H54 (cell line): ENCODE results near the gene ATP5F1E.
"Not testable (repeated sequence)": the region's sequence is repeated elsewhere in the genome, so short reads cannot be mapped to it uniquely, and the experiment has no call there.

ENCODE experiments used
- DNase-seq: peaks from one replicate; pipeline ENCODE4 v3.0.0; 2011; ENCODE audit warnings: low spot score, mixed read lengths; ENCODE audit not compliant: insufficient read length
- FAIRE-seq: peaks from 3 replicates; lab custom pipeline; 2011; peaks lifted over from hg19 to GRCh38; lab: Jason Lieb, UNC
- POLR2A ChIP-seq: IDR thresholded peaks from 2 replicates; pipeline ENCODE4 v1.6.1; 2011; ENCODE audit warnings: low read depth, mild to moderate bottlenecking, low read length

The ATP5F1E gene

DNA sequence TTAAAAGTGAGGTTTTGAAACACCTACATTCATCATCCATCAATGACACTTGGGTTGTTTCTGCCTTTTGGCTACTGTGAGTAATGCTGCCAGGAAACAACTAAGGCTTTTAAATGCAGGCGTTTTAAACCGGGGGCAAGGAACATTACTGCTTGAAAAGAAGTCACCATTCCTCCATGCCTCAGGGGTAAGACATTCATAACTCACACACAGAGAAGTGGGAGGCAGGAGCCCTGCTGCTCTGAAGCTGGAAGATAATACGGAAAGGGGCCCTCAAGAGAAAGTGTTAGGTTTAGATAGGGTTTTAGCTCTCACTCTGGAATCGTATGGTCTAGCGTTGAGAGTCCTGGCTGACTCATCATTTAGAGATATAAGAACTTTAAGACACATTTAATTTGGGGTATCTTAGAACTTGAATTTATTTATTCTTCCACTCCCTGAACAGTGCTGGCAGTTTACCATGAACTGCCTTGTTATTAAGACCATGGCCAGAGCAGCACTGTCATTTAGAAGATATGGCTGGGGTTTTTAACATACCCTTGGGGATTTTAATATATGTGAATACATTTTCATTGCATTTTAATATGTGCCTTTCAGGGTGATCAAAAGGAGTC, 11.1 kb downstream of the ATP5F1E start:
- DNase-seq: no peak
- no peak for FAIRE-seq
- no peak for TF ChIP-seq POLR2A

DNA sequence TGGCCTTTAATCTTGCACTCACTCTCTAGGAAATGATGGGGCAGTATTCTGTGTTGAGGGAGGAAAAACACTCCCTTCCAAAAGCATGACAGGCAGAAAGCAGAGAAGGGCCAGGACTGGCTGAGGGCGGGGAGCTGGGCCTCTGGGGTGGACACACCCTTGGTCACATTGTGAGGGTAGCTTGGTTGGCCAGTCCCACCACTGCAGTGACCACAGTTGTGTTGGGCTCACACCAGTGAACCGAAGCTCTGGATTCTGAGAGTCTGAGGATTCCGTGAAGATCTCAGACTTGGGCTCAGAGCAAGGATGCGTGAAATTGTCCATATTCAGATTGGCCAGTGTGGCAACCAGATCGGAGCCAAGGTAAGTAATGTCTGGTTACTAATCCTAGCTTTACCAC, 12.9 kb downstream of the ATP5F1E start, which contains the start of gene TUBB1:
Gene TUBB1 (plus strand): TSS at position 213 of the 400 bp plus-strand sequence. CDS start 94 bp downstream, at position 307.
- TF ChIP-seq POLR2A: no peak
- DNase-seq (no peak), FAIRE-seq (no peak)

DNA sequence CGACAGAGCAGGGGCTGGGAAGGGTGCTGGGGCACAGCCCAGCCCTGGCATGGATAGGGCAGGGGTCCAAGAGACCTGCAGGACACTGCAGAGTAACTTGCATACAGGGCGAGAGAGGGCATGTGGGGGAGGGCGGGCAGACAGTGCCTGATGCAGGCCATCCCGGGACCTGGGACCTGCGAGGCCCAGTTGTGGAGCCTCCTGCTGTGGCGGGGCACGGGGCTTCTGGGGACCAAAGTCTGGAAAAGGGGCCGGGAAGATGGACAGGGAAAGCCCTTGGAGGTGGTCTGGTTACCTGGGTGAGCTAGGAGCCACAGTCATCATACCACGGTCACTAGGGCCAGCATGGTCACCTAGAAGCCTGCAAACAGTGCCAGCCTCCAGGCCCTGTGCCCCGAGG, 13.3 kb downstream of the ATP5F1E start:
- FAIRE-seq (no peak), DNase-seq (no peak)
- no peak for TF ChIP-seq POLR2A

DNA sequence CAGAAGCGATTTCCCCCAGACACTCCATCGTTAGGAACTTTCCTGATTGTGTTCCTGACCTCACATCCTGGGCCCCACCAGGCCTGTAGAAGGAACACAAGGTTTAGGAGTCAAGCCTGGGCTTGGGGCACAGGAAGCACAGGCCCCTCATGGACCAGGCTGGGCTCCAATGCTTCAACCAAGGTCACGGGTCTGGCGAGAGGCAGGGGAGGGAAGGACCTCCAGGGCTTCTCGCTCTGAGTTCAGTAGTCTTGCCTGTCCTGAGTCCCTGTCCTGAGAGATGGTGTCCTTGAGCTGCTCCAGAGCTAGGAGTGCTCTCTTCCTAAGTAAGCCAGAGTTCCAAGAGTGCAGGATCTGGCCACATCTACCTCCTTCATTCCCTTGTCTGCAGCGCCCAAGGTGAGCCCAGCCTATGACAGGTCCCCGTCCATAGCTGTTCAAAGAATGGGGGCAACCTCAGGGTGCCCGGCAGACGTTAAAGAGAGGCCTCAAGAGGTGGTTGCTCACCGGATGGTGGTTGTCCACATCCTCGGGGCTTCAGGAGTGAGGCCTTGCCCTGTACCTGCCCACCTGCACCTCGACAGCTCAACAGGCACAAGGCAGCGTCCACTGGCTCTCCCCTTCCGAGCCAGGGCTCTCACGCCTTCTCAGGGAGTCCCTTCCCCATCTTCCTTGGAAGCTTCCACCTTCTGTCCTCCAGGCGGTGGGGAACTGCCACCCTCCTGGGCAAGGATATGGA, 14.5 kb downstream of the ATP5F1E start:
- FAIRE-seq (no peak), DNase-seq (no peak)
- TF ChIP-seq POLR2A: no peak

DNA sequence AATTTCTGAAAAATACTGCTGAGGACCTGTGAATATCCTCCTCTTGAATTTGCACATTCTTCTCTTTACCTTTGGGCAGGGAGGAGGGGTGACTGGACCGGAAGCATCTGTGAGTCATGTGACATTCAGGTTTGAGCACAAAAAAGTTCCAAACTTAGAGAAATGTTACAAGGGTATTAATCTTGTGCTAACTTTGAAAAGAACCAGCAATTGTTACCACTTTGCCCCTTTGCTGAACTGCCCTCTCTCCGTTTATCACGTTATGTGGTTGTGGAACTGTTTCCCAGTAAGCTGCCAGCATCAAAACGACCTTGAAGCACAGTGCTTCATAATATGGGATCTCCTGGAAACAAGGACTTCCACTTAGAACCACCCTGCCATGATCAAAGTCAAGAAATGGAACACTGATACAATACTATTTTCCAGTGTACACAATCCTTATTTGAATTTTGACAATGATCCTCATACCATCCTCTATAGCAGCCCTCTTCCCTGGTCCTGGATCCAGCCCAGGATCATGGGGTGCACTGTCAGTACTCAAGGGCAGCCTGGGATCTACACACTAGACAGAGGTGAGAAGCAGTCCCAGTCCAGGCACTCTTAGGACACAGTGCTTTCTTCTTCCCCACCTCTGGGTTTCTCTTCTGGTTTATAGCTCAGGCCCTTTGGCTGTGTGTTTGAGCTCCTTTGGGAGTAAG, 15.2 kb downstream of the ATP5F1E start:
- FAIRE-seq (no peak), DNase-seq (no peak)
- no peak for TF ChIP-seq POLR2A

DNA sequence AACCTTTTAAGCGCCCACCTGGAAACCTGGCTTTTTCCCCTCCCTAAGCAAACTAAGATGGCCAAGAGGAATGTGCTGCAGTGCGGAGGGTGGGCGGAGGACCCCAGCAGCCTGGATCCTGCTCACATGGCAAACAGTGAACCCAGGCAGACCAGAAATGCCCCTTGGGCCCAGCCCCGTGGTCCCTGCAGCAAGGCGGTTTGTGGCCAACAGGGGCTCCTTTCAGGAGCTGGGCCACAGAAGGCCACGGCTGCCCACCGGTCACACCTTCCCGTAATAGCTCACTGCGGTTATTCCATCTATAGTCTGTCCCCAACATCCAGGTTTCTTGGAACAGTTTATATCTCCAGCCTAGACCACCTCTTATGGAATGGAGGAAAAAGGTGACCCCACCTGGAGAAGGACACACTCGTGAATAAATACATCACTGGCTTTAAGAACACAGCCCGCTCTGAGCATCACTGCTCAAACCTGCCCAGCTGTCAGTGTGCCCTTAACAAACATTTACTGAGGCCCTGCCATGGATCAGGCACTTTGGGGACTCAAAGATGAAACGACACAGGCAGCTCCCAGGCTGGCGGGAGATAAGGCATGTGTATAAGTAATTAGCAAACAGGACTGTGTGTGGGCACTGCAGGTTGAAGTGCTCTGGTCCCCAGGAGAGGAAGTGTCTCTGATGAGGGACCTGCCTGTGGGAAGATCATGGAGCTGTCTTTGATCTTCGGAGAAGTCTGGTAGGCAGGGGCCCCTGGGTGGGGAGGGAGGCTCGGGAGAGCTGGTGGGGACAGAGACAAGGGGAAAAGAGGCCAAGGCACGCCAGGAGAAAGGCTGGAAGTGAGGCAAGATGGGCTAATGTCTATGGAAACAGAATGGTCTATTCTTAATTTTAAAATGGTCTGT, 16.1 kb downstream of the ATP5F1E start:
- no peak for FAIRE-seq
- TF ChIP-seq POLR2A: no peak
- no peak for DNase-seq

DNA sequence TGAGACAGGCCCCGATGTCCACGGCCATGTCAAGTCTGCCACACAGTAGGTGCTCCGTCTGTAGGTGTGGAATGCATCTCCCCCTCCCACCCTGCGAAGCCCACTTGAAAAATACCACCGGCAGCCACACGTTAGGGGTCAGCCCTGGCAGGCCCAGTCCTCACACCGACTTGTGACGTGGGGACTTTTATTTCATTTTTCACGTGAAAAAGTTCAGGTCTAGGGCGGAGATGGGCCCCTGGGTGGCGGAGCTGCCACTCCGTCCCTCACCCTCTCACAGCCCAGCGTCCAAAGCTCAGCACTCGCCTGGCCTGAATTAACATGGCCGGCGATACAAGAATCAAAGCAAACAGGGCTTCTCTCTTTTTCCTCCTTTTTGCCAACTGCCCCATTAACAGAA, 16.7 kb downstream of the ATP5F1E start:
- TF ChIP-seq POLR2A: no peak
- DNase-seq: no peak
- FAIRE-seq: no peak

DNA sequence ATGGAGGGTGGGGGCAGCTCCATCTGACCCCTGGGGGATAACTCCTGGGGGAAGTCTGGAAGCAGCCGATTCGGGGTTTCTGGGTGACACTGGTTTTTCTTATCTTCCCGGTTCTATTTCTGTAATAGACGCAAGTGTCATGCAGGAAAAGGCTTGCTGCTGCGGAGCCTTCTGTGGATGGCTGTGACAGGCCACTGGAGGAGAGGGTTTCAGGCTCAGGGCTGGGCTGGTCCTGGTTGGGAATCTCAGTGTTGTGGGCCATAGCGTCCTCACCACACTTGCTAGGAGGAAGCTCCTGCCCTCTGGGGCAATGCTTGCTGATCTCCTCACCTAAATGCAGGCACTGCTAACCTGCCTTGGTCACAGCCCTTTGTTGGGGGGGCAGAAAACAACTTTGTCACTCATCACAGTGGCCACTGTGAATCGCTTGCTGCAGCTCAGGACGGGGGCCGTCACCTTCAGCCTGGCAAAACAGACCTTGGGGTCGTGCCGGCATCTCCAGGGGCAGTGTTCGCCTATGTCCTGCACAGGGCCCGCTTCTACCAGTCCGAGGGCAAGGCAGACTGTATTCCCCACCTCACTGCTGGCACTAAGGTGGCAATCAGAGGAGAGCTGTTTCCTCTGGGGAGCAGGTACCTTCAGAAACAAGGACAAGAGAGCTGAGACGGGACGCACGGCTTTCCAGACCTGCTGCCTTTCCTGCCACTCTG, 17.3 kb downstream of the ATP5F1E start:
- DNase-seq (no peak), FAIRE-seq (no peak)
- no peak for TF ChIP-seq POLR2A

DNA sequence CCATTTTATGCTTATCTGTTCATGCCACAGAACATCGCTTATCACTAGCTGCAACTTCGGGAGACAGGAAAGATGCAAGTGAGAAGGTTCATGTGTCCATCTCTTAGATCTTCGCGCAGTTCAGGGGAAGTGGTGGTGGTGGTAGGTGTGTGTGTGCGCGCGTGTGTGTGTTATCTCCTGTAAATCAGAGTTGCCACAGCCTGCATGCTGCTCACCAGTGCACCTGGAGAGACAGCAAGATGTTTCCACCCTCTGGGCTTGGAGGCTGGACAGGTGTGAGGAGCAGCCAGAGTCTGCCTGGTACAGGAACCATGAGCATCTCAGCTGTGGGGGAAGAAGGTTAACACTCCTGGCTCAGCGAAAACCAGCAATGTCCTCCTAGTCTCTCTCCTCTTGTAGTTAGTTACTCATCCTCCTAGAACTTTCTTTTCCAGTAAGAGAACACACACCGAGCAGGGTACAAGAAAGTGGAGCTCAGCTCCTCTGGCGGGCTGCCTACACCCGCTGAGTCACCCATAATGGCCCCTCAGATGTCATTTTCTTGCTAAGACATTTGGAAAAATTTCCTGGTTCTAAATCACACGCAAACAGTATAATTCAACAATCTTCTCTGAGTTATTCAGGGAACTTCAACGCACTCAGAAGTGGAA, 18.1 kb downstream of the ATP5F1E start:
- FAIRE-seq: no peak
- TF ChIP-seq POLR2A: no peak
- no peak for DNase-seq

DNA sequence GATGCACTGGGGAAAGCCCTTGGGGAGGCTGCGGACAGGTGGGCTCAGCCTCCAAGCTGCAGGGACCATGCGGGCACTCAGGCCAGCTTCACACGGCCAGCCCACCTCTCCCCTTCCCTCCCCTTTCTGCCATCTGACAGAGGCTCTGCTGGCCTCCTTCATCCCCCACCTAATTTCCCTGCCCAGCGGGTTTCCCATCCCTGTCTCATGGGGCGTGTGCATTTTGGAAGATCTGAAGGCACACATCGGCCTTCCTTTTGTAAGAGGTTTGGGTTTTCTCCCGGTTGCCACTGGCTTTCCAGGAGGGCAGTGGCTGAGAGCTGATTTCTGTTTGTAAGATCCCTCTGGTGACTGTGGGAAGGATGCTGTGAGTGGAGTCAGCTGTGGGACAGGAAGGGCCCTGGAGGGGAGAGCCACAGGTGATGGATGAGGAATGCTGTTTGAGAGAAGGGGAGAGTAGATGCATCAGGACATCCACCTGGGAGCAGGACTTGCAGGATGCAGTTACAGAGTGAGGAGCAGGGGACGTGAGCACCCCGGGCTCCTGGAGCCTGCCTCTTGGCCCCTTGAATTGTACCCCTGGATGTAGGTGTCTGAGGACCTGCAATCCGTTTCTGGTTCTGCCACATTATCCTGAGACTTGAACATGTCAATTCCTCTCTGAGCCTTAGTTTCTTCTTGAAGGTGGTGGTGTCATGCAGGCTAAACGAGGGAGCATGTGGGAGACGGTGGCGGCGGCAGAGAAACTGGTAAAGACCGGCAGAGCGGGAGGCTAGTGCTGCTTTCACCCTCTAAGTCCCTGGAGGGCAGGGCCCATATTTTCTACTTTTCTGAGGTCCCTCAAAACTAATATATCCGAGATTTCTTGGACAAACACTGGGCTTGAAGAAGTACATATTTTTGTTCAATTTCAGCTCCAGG, 18.8 kb downstream of the ATP5F1E start:
- TF ChIP-seq POLR2A: no peak
- no peak for FAIRE-seq

DNA sequence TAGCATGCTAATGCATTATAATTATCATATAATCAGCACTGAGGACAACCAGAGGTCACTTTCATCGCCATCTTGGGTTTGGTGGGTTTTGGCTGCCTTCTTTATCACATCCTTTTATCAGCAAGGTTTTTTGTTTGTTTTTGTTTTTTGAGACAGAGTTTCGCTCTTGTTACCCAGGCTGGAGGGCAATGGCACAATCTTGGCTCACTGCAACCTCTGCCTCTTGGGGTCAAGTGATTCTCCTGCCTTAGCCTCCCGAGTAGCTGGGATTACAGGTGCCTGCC, 20.3 kb downstream of the ATP5F1E start:
- not testable (repeated sequence) for DNase-seq, FAIRE-seq

More for the DNA sequence above, 18.8 kb downstream of the ATP5F1E start:
- no peak for DNase-seq
